Measurements from ENCODE around the gene C13orf42. TPM values are rescaled to one million over a fixed set of nuclear protein-coding genes. Genes with fewer than 3 reads are reported as not detected.

The C13orf42 gene
- total and polyA plus RNA-seq, 9 donors = 0.04 TPM; not detected in 8

GRCh38 chr13:51067706-51068105 is 43.4 kb downstream of the C13orf42 start:
- Histone ChIP-seq H3K36me3 (no peaks in the 10 kb centered on the region), H3K27me3 (no peaks in the 10 kb centered on the region), H3K9me3 (no peaks in the 10 kb centered on the region), H3K4me3 (no peak overlapping the region), H3K4me1 (ENCODE audit: insufficient read depth) (no peaks in the 10 kb centered on the region), H3K27ac (no peak overlapping the region)
- 78 to 81% (median 78%) methylated on average over 5 of the region's 5 CpGs for WGBS, 3 donors
- no peak for TF ChIP-seq EP300 (IDR thresholded peaks at IDR 0.05)
- no peak for TF ChIP-seq POLR2A (IDR thresholded peaks at IDR 0.05)
- TF ChIP-seq CTCF (IDR thresholded peaks at IDR 0.05) = no peak
- intact Hi-C loops (cut with DNase I) = no loop called here
- DNase-seq = no peak

- Histone ChIP-seq H3K9me3 (no peaks in the 10 kb centered on the region), H3K4me1 (ENCODE audit: insufficient read depth) (no peaks in the 10 kb centered on the region), H3K27ac (no peak overlapping the region), H3K4me3 (no peak overlapping the region), H3K36me3 (no peaks in the 10 kb centered on the region), H3K27me3 (no peaks in the 10 kb centered on the region)
- no peak for DNase-seq
- 65 to 79% (median 74%) methylated on average over 9 of the region's 9 CpGs for WGBS, 3 donors
- intact Hi-C loops (cut with DNase I) = no loop called here
- TF ChIP-seq CTCF (IDR thresholded peaks at IDR 0.05) = no peak
- no peak for TF ChIP-seq EP300 (IDR thresholded peaks at IDR 0.05)
- no peak for TF ChIP-seq POLR2A (IDR thresholded peaks at IDR 0.05)
These were observed 43.8 kb downstream of the C13orf42 start for GRCh38 chr13:51067210-51067701.

- H3K36me3 ChIP-seq = no peaks in the 10 kb centered on the region
- no peaks in the 10 kb centered on the region for H3K4me1 ChIP-seq (ENCODE audit: insufficient read depth)
- H3K27me3 ChIP-seq = no peaks in the 10 kb centered on the region
- intact Hi-C loops (cut with DNase I) = no loop called here
- 57 to 65% (median 57%) methylated on average over 15 of the region's 15 CpGs for WGBS, 3 donors
- DNase-seq = no peak
- no peaks in the 10 kb centered on the region for H3K9me3 ChIP-seq
- TF ChIP-seq CTCF (IDR thresholded peaks at IDR 0.05) (no peak), POLR2A (IDR thresholded peaks at IDR 0.05) (no peak)
- no peak overlapping the region for H3K27ac ChIP-seq
- H3K4me3 ChIP-seq = no peak overlapping the region
These were observed 44.8 kb downstream of the C13orf42 start for GRCh38 chr13:51066091-51066831.

- no peak overlapping the region for H3K4me3 ChIP-seq
- H3K36me3 ChIP-seq = no peaks in the 10 kb centered on the region
- no peaks in the 10 kb centered on the region for H3K9me3 ChIP-seq
- WGBS, 3 donors = 70 to 71% (median 70%) methylated on average over 10 of the region's 10 CpGs
- no peak for DNase-seq
- H3K27me3 ChIP-seq = no peaks in the 10 kb centered on the region
- no peaks in the 10 kb centered on the region for H3K4me1 ChIP-seq (ENCODE audit: insufficient read depth)
- intact Hi-C loops (cut with DNase I) = no loop called here
- TF ChIP-seq EP300 (IDR thresholded peaks at IDR 0.05) (no peak), CTCF (IDR thresholded peaks at IDR 0.05) (no peak), POLR2A (IDR thresholded peaks at IDR 0.05) (no peak)
- H3K27ac ChIP-seq = no peak overlapping the region
These were observed 45.5 kb downstream of the C13orf42 start for GRCh38 chr13:51065372-51066090.
